ENCODE measurements around the gene PANK3. TPM values are rescaled to one million over a fixed set of nuclear protein-coding genes. Genes with fewer than 3 reads are reported as not detected.

PANK3 gene
- polyA plus RNA-seq, 1 donor from 2014 or later, result 145 TPM

DNA sequence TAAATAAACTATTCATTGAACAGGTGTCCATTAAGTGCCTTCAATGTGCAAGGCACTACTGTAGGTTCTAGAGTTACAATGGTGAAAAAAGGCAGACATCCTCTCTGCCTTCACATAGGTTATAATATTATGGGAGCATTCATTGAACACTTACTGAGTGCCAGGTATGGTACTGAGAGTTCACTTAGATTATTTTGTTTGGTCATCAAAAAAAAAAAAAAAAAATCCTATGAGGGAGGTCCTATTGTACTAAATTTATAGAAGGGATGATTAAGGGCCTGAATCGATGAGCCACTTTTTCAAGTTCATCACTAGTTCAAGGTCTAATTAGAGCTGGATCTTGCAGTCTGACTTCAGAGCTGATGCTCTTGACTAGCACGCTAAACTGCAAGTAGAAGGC, 22.8 kb upstream of the PANK3 start:
- Histone ChIP-seq H3K4me2 (ENCODE audit: low read length) (no peak overlapping the region), H4K20me1 (ENCODE audit: insufficient read depth) (no peaks in the 10 kb centered on the region), H3K9ac (ENCODE audit: low read length) (no peak overlapping the region), H3K27me3 (ENCODE audit: insufficient read depth, low read depth, low read length) (no peaks in the 10 kb centered on the region), H3K4me3 (ENCODE audit: low read length) (no peak overlapping the region), H3K9me3 (ENCODE audit: low read length) (no peaks in the 10 kb centered on the region), H2AFZ (ENCODE audit: low read depth, low read length) (no peak overlapping the region), H3K36me3 (ENCODE audit: insufficient read depth, low read length) (no peaks in the 10 kb centered on the region), H3F3A (ENCODE audit: insufficient read depth, low read length, poor library complexity, severe bottlenecking) (no peaks in the 10 kb centered on the region), H3K27ac (ENCODE audit: low read length) (no peak overlapping the region), H3K79me2 (replicated peaks; ENCODE audit: insufficient read depth, low read length) (no peaks in the 10 kb centered on the region), H3K9me2 (ENCODE audit: insufficient read depth, low read length) (no peaks in the 10 kb centered on the region)
- TF ChIP-seq, protein P1, sequence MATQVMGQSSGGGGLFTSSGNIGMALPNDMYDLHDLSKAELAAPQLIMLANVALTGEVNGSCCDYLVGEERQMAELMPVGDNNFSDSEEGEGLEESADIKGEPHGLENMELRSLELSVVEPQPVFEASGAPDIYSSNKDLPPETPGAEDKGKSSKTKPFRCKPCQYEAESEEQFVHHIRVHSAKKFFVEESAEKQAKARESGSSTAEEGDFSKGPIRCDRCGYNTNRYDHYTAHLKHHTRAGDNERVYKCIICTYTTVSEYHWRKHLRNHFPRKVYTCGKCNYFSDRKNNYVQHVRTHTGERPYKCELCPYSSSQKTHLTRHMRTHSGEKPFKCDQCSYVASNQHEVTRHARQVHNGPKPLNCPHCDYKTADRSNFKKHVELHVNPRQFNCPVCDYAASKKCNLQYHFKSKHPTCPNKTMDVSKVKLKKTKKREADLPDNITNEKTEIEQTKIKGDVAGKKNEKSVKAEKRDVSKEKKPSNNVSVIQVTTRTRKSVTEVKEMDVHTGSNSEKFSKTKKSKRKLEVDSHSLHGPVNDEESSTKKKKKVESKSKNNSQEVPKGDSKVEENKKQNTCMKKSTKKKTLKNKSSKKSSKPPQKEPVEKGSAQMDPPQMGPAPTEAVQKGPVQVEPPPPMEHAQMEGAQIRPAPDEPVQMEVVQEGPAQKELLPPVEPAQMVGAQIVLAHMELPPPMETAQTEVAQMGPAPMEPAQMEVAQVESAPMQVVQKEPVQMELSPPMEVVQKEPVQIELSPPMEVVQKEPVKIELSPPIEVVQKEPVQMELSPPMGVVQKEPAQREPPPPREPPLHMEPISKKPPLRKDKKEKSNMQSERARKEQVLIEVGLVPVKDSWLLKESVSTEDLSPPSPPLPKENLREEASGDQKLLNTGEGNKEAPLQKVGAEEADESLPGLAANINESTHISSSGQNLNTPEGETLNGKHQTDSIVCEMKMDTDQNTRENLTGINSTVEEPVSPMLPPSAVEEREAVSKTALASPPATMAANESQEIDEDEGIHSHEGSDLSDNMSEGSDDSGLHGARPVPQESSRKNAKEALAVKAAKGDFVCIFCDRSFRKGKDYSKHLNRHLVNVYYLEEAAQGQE (IDR thresholded peaks at IDR 0.05; ENCODE audit: borderline replicate concordance), result no peak
- TF ChIP-seq RAD21 (conservative IDR thresholded peaks at IDR 0.05), result no peak
- TF ChIP-seq CTCF (IDR thresholded peaks at IDR 0.05; ENCODE audit: poor library complexity, severe bottlenecking), result no peak
- TF ChIP-seq MXI1 (conservative IDR thresholded peaks at IDR 0.05; ENCODE audit: poor library complexity, severe bottlenecking), result no peak
- TF ChIP-seq TAF1 (IDR thresholded peaks at IDR 0.05; ENCODE audit: low read depth), result no peak
- TF ChIP-seq EZH2 (IDR thresholded peaks at IDR 0.05; ENCODE audit: borderline replicate concordance, insufficient read depth, low read length, poor library complexity, severe bottlenecking), result no peak
- no peak for TF ChIP-seq POLR2AphosphoS5 (IDR thresholded peaks at IDR 0.05)
- TF ChIP-seq SMC3 (conservative IDR thresholded peaks at IDR 0.05; ENCODE audit: poor library complexity), result no peak
- no peak for TF ChIP-seq EP300 (conservative IDR thresholded peaks at IDR 0.05; ENCODE audit: poor library complexity, severe bottlenecking)

DNA sequence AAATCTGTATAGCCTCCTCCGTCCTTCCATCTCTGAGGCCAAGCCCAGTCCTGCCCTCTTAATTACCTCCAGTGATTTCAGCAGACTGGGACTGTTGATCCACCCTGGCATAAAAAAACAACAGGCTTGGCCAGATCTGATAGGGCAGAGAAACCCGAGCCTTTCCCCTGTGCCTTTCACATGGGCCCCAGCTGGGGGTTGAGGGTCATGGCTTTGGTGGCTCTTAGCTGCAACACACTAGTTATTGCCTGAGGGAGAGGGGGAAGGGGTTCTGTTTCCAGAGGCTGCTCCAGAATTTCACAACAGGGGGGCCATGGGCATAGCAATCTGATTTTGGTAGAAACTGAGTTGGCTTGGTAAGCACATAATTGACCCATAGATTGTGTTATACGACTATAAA, 21.2 kb upstream of the PANK3 start:
- Histone ChIP-seq H3K79me2 (replicated peaks; ENCODE audit: insufficient read depth, low read length) (no peaks in the 10 kb centered on the region), H4K20me1 (ENCODE audit: insufficient read depth) (no peaks in the 10 kb centered on the region), H3K4me2 (ENCODE audit: low read length) (no peak overlapping the region), H2AFZ (ENCODE audit: low read depth, low read length) (no peak overlapping the region), H3K27ac (ENCODE audit: low read length) (no peak overlapping the region), H3K9me2 (ENCODE audit: insufficient read depth, low read length) (no peaks in the 10 kb centered on the region), H3K27me3 (ENCODE audit: insufficient read depth, low read depth, low read length) (no peaks in the 10 kb centered on the region), H3K9me3 (ENCODE audit: low read length) (no peaks in the 10 kb centered on the region), H3K9ac (ENCODE audit: low read length) (no peak overlapping the region), H3F3A (ENCODE audit: insufficient read depth, low read length, poor library complexity, severe bottlenecking) (no peaks in the 10 kb centered on the region), H3K4me3 (ENCODE audit: low read length) (no peak overlapping the region), H3K36me3 (ENCODE audit: insufficient read depth, low read length) (no peaks in the 10 kb centered on the region)
- TF ChIP-seq POLR2AphosphoS5 (IDR thresholded peaks at IDR 0.05), result no peak
- no peak for TF ChIP-seq EP300 (conservative IDR thresholded peaks at IDR 0.05; ENCODE audit: poor library complexity, severe bottlenecking)
- TF ChIP-seq SMC3 (conservative IDR thresholded peaks at IDR 0.05; ENCODE audit: poor library complexity), result no peak
- no peak for TF ChIP-seq TAF1 (IDR thresholded peaks at IDR 0.05; ENCODE audit: low read depth)
- no peak for TF ChIP-seq MXI1 (conservative IDR thresholded peaks at IDR 0.05; ENCODE audit: poor library complexity, severe bottlenecking)
- no peak for TF ChIP-seq EZH2 (IDR thresholded peaks at IDR 0.05; ENCODE audit: borderline replicate concordance, insufficient read depth, low read length, poor library complexity, severe bottlenecking)
- TF ChIP-seq CTCF (IDR thresholded peaks at IDR 0.05; ENCODE audit: poor library complexity, severe bottlenecking), result no peak
- TF ChIP-seq, protein P1 (IDR thresholded peaks at IDR 0.05; ENCODE audit: borderline replicate concordance), result no peak
- no peak for TF ChIP-seq RAD21 (conservative IDR thresholded peaks at IDR 0.05)

Measured in neural cell (in vitro differentiated cells).